ENCODE results near the gene MAP3K5.
"Not testable (repeated sequence)": the region's sequence is repeated elsewhere in the genome, so short reads cannot be mapped to it uniquely, and the experiment has no call there.

MAP3K5 gene

GRCh38 chr6:136696238-136696637, 96.0 kb downstream of the MAP3K5 start:
- peak; percentile 55 for DNase-seq (ENCODE audit: low read depth)
- TF ChIP-seq CTCF (conservative IDR thresholded peaks at IDR 0.05; ENCODE audit: low read length): no peak
- no peak overlapping the region for H3K4me3 ChIP-seq (ENCODE audit: low read length)

- DNase-seq (ENCODE audit: low read depth): no peak
- no peak for TF ChIP-seq CTCF (conservative IDR thresholded peaks at IDR 0.05; ENCODE audit: low read length)
- no peak overlapping the region for H3K4me3 ChIP-seq (ENCODE audit: low read length)
Observed at GRCh38 chr6:136695412-136695811, 96.9 kb downstream of the MAP3K5 start.

- no peak overlapping the region for H3K4me3 ChIP-seq (ENCODE audit: low read length)
- TF ChIP-seq CTCF (conservative IDR thresholded peaks at IDR 0.05; ENCODE audit: low read length): no peak
- no peak for DNase-seq (ENCODE audit: low read depth)
Observed at GRCh38 chr6:136693090-136693489, 99.2 kb downstream of the MAP3K5 start.

GRCh38 chr6:136687894-136688293, 104.4 kb downstream of the MAP3K5 start:
- not testable (repeated sequence) for DNase-seq (ENCODE audit: low read depth); H3K4me3 ChIP-seq (ENCODE audit: low read length)

- no peak for TF ChIP-seq CTCF (conservative IDR thresholded peaks at IDR 0.05; ENCODE audit: low read length)
- H3K4me3 ChIP-seq (ENCODE audit: low read length): no peak overlapping the region
- no peak for DNase-seq (ENCODE audit: low read depth)
Observed at GRCh38 chr6:136685540-136686108, 106.7 kb downstream of the MAP3K5 start.

- TF ChIP-seq CTCF (conservative IDR thresholded peaks at IDR 0.05; ENCODE audit: low read length): no peak
- no peak for DNase-seq (ENCODE audit: low read depth)
- H3K4me3 ChIP-seq (ENCODE audit: low read length): no peak overlapping the region
Observed at GRCh38 chr6:136684466-136684865, 107.8 kb downstream of the MAP3K5 start.

- no peak for DNase-seq (ENCODE audit: low read depth)
- no peak overlapping the region for H3K4me3 ChIP-seq (ENCODE audit: low read length)
- no peak for TF ChIP-seq CTCF (conservative IDR thresholded peaks at IDR 0.05; ENCODE audit: low read length)
Observed at GRCh38 chr6:136683209-136683941, 108.9 kb downstream of the MAP3K5 start.
